Measurements from ENCODE around the gene CCHCR1.
A peak's percentile ranks its signal among the peaks of the same experiment; 100 is the strongest.

DNA sequence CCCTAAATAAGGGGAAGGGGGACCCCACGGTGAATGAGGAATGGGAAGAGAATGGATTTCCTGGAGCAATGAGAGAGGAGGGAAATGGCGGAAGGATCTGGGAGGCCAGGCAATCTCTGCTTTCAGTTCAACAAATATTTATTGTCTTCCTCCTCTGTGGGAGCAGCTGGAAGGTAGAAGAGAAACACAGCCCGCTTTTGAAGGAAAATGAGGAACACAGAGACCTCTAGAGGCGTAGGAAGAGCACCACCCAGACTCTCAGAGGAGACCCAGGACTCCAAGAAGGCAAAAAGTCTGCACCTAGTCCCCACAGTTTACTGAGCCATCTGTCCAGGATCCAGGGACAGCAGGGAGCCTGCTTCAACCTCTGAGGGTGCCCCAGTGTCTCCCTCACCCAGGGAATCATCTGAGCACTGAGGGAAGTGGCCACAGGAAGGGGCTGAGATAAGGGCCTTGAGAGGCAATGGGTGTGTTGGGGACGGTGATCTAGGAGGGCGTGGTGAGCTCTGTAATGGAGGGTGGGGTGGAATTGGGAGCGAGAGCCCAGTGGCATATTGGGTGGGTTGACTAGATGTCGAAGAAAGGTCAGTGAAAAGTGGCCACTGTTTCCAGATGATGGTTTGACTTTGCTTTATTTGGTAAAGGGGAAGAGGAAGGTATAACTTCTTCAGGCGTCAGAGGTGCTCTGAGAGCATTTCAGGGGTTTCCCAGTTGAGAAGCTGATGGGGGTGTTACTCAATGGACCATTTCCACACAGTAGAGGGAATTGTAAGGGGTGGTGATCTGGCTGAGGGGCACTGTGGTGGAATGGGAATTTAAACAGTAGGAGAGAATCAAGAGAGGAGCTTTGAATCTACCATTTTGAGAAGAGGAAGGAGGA, 42.4 kb downstream of the CCHCR1 start:
- TF ChIP-seq, protein P1, sequence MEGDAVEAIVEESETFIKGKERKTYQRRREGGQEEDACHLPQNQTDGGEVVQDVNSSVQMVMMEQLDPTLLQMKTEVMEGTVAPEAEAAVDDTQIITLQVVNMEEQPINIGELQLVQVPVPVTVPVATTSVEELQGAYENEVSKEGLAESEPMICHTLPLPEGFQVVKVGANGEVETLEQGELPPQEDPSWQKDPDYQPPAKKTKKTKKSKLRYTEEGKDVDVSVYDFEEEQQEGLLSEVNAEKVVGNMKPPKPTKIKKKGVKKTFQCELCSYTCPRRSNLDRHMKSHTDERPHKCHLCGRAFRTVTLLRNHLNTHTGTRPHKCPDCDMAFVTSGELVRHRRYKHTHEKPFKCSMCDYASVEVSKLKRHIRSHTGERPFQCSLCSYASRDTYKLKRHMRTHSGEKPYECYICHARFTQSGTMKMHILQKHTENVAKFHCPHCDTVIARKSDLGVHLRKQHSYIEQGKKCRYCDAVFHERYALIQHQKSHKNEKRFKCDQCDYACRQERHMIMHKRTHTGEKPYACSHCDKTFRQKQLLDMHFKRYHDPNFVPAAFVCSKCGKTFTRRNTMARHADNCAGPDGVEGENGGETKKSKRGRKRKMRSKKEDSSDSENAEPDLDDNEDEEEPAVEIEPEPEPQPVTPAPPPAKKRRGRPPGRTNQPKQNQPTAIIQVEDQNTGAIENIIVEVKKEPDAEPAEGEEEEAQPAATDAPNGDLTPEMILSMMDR (IDR thresholded peaks at IDR 0.05): peak in 3 of 6 experiments; percentile 33 to 48 (median 42)
- TF ChIP-seq POLR2A (IDR thresholded peaks at IDR 0.05): no peak

Measured in Peyer's patch (tissue), 4 donors.